HG03066 (cell line): ENCODE measurements around the gene FSIP1.

Experiments used
- ATAC-seq: cut with Tn5 transposase; IDR thresholded peaks from one replicate; pipeline ENCODE4 v1.9.1; 2021; ENCODE audit warnings: low read depth; ENCODE audit not compliant: unreplicated experiment

FSIP1 gene

DNA sequence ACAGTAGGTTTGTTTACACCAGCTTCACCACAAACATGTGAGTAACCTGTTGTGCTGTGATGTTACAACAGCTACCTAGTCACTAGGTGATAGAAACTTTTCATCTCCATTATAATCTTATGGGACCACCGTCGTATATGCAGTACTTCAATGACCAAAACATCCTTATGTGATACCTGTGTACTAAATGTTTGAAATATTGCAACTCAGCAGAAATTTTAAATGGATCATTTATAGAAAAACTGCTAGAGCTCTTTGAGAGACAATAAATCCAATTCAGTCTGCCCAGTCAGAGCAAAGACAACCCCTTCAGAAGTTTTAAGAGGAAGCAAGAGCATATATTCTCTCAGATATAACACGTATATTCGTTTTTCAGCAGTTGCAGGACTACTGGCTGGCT, 128.3 kb downstream of the FSIP1 start:
- no peak for ATAC-seq

DNA sequence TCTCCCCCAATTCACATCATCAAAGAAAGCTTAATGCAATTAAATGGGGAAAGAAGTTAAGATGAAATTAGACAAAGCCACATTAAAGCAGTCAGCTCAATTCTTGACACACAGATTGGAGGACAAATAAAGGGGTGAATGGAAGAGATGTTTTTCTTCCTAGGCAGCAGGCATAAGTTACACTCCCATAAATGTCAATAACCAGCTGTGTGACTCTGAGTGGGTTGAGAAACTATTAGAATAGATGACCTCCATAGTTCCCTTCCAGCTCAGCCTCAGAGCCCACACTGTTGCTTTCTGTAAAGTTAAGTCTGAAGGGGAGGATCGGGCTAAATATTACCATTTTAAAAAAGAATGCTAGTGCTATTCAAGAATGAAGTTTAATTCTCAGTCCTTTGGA, 130.8 kb downstream of the FSIP1 start:
- no peak for ATAC-seq

DNA sequence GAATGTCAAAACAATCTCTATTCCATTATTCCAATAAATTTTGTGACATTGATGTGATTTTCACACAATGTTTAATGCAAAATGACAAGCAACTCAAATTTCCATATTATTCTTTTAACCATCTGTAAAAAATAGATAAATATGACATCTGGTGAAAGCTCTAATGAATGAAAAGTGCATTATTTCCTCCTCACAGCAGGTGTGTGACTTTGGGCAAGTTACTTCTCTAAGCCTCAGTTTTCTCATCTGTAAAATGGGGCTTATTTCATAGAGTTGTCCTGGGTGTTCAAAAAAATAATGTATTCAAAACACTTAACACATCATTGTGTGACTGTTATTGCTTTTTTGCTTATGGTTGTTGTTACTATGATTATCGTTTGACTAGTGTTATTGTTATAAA, 131.3 kb downstream of the FSIP1 start:
- no peak for ATAC-seq

DNA sequence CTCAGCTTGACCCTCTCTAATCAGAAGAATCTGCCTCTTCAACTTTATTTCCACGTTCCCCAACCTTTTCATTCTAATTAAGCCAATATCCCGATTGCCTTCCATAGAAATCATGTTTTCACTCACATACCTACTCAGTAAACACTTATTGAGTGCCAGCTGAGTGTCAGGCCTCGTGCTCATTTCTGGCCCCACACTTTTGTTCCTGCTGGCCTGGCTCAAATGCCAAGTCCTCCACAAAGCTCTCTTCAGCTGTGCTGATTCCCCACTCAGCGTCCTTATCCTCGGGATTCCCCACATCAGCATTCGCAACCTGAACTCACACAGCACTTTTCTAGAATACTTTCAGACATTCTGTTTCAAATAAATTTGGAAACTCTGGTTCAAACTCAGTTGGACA, 132.9 kb downstream of the FSIP1 start:
- ATAC-seq: no peak

DNA sequence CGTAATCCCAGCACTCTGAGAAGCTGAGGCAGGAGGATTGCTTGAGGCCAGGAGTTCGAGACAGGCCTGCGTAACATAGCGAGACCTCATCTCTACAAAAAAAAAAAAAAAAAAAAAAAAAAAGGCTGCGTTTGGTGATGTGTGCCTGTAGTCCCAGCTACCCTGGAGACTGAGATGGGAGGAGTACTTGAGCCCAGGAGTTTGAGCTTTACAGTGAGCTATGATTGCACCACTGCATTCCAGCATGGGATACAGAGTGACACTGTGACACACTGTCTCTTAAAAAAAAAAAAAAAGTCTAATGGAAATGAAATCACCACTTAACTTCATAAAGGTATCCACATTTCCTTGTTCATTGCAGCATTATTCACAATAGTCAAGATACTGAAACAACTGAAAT, 136.2 kb downstream of the FSIP1 start:
- no peak for ATAC-seq

DNA sequence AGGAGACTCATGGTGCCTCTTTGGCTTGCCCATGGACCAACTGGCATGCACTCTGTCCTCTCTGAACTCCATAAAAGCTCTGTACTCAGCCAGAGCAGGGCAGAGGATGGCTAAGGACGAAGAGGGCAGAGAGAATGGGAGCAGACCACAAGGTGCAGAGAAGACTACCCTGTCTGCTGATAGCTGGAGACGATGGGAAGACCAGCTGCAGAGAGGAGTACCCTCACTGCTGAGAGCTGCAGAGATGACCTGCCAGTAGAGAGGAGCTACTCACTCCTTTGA, 136.7 kb downstream of the FSIP1 start:
- no peak for ATAC-seq

DNA sequence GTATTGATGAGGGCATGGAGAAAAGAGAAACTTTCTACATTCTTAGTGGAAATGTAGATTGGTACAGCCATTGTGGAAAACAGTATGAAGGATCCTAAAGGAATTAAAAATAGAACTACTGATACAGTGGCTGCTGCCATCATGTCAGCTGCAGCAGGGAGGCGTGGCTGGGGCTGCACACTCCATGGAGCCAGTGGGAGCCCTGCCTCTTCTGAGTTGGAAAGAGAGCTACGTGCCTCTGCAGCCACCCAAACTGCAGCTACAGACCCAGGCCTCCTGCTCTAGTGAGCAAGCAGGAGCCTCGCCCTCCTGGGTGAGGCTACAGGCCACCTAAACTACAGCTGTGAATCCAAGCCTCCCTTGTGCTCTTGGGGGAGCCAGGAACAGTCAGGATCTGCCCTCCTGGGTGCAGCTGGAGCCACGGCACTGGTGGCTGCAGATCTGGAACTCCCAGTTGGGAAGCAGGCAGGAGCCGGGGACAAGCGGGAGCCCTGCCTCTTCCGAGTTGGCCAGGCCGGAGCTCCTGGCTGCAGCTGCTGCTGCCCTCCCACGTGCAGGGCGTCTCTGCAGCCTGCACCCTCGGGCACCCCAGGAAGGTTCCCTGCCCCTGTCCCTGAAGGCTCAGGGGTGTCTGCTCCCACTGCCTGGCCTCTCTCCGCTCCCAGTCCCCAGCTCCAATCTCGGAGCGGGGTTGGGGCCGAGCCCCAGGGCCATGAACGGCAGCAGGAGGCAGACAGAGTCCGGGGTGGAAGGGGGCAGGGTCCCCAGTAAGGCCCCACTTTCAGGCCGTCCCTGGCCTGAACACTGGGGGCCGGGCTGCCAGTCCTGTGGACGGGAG, 137.3 kb downstream of the FSIP1 start:
- ATAC-seq: no peak

DNA sequence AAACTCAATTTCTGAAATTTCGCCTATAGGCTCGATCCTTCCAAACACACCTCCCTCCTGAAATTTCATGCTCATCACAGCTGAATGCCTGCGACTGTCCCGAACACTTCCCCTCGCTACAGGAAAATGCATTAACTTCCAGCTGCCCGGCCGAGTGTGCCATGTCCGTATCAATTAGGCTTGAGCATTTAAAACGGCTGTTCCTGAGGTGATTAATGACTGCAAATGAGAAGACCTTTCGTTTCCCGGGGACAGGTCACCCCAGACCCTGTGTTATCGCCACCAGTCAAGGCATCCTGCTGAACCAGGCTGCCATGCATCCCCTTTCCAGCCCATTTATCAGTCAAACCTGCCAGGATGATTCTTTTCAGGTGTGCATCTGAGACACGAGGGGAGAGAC, 138.5 kb downstream of the FSIP1 start:
- ATAC-seq: no peak

DNA sequence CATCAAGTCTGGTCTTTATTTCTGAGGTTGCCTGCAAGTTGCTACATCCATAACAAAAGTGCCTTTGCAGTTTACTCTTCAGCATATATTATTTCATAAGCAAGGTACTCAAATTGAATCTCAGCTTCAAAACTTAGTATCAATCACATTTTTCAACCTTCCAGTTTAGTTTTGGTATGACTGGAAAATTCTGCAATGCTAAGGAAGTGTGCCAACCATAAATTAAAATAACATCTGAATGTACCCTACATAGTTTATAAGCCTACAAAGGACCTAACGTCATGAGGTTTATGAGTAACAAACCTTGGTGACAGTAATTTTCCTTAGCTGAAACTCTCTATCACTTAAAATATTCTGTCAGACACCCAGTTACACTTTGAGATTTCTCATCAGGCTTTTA, 138.9 kb downstream of the FSIP1 start:
- no peak for ATAC-seq

DNA sequence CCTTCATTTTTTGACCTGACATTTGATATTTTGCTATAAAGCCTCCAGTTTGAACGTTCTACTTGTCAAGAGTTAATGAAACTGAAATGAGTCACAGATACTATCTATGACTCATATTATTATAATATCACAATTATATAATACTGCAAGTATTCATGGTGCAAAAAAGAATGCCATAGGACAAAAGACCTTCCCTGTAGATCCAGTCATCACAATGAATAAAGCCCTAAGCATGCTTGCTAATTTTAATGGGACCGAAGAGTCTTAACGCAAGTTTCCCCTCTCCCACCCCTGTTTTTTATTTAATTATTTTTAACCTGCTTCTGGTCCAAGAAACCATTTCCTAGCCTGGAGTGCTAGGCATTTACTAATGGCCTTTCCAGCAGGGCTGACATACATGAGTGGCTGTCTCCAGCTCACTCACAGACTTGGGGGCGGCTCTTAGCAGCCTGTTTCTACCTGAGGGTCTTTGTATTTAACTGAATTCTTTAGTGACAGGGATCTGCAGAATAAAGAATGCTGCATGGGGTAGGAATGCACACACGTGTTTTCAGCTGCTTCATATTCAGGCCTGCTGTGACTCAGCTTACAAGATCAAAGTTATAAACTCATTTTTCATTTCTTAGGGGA, 140.5 kb downstream of the FSIP1 start:
- no peak for ATAC-seq

DNA sequence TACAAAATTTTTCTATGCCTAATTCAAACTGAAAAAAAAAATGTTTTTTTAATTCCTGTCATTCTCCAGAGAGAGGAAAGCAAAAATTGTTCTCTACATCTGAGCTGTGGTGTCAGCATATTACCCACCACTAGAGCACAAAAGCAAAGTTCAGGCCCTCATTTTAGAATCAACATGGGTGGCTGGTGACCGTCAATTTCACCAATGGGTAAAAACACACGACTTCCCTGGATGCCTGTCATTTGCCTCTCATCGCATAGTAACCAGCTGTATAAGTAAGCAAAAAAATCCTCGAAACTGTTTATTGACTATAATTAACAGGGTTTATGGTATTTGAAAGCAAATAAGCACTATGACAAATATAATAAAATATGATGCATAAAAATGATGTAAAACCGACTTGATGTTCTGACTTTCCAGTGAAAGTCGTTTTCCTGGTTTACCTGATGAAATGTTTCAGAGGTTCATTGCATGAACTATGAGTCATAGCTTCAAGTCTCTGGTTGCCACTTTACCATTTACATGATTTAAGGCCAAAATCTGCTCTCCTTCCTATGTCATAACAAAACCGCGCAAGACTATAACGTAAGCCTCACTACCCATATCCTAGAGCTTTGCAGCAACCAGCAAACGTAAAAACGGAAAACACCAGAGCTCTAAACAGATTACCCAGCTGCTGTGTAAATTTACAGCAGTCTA, 141.3 kb downstream of the FSIP1 start:
- no peak for ATAC-seq

DNA sequence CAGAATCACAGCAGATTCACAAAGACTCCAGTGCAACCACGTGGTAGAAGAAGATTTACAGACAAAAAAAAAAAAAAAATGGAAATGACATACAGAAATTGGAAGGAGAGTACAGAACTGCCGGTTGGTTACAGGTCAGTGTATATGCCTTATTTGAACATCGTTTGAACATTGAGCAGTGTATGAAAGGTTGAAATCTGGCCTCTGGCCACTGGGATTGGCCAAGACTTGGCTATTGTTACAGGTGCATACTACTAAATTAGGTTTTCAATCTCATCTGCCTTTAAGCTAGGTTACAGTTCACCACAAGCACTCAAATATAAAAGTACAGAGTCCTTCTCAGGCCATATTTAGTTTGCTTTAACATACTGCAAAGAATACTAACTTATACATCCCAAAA, 142.0 kb downstream of the FSIP1 start:
- ATAC-seq: no peak

DNA sequence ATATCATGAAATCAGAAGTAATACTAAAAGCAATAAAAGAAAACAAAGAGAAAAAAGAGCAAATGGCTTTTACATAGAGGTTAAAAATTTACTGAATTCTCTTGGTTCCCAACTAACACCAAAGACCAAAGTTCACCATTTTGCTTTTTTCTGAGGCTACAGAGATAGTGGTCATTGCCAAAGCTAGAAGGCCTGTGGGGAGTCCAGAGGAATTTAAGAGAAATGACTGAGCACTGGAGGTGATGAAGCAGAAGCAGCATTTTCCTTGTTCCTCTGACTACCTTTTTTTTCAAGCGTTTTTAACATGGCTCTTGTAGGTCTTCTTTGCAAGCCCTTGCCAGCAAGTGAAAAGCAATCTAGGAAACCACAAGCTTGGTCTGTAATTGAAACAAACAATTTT, 143.6 kb downstream of the FSIP1 start:
- no peak for ATAC-seq

DNA sequence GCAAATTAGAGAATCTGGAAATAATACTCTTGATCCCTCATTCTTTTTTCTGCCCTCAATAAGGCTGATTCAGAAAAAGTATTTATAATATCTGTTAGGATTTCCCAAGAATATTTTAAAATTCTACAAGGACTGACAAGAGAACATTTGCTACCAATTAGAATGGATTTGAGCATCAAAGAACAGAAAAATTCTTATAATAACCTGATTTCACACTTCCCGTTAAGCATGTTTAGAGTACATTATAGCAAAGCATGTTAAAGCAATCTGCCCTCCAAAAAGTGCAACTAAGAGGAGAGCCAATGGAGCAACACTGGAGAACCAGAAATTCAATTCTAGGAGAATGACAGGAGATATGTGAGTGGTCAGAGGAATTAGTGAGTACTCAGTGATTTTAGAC, 144.6 kb downstream of the FSIP1 start:
- no peak for ATAC-seq

DNA sequence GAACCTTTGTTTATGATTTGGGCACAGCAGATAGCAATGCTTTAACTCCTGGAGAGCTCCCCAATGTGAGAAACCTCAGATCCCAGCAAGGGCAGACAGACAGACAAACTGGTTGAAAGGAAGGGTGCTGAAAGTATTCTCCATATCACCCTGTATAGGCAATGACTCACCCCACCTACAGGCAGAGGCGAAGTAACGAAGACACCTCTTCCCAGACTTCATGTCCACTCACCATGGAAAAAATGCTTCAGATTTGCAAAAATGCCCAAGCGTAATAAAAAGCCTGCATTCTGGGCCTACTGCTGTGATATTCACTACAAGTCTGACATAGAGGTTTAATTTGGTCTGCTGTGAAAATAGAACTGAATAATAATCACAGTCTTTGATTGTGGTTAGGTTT, 151.3 kb downstream of the FSIP1 start:
- ATAC-seq: no peak

DNA sequence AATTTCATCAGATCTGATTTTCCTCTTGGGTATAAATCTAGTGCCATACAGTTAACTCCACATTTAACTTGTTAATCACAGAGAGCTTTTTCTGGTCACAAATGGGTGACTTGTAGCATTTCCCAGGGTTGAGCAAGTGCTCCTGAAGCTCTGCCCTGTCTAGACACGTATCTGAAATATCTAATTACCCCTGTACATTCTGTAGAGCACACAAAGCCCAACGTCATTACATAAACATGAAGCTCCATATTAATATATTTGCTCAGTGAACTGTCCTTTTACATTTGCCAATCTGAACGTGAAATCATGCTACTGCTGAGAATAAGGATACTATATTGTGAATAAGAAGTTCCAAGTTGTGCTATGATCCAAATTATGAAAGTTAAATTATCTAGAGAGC, 152.7 kb downstream of the FSIP1 start:
- no peak for ATAC-seq

DNA sequence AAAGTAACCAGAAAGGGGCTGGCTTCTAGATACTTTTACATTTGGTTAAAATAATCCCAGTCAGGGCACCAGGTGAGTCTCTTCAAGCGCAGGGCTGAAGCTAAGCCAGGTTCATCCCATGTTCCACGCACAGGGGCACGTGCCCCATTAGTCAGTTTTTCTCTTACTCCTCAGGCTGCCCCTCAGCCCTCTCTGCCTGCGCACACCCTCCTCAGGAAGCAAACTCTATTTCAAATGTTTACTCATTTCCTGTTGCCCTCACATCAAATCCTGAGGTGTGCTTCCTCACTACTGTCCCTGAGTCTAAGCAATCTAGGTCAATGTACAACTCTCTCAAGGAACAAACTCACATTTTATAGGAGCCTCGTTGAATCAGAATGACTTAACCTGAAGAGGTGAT, 153.3 kb downstream of the FSIP1 start:
- no peak for ATAC-seq

DNA sequence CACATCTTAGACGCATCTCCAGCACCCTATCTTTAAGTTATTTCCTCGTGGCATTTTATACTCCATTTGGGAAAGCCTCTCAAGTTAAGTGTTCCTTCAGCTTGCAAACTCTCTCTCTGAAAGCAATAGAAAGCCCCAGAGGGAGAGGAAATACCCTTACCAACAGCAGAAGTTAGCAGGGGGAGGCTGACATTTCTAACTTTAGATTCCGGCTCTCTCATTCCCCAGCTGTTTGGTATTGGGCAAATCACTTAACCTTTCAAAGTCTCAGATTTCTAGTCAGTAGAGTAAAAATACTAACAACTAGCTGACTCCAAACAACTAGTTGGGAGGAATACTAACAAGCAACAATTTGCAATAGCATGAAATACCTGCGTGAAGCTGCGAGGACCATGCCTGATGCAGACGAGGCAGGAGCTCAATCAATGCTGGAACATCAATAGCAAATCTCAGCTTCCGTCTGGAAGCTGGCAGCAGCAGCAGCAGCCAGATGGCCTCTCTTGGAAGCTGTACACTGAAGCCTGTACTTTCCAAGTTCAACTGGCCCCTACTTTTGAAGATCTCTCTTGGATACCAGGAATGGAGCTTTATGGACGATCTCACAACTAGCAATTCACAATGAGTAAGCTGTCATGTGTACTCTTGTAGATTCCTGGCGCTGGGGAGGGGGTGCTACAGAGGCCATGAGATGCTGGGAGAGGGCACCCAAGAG, 153.9 kb downstream of the FSIP1 start:
- ATAC-seq: no peak

DNA sequence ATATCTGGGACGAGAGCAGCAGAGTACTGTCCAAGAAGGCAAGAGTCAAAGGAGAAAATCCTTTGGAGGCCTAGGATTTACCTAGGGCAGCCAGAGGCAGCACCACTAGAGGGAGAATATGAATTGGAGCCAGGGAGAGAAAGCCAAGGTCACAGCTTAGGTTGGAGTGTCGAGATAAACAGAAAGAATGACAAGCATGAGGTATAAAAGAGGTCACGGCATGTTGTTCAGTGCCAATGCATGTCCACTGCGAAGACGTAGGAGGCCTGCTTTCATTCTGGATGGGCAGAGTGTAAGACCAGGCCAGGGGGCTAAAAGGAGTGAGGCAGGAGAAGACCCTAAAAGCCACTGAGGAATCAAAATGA, 154.5 kb downstream of the FSIP1 start:
- no peak for ATAC-seq

DNA sequence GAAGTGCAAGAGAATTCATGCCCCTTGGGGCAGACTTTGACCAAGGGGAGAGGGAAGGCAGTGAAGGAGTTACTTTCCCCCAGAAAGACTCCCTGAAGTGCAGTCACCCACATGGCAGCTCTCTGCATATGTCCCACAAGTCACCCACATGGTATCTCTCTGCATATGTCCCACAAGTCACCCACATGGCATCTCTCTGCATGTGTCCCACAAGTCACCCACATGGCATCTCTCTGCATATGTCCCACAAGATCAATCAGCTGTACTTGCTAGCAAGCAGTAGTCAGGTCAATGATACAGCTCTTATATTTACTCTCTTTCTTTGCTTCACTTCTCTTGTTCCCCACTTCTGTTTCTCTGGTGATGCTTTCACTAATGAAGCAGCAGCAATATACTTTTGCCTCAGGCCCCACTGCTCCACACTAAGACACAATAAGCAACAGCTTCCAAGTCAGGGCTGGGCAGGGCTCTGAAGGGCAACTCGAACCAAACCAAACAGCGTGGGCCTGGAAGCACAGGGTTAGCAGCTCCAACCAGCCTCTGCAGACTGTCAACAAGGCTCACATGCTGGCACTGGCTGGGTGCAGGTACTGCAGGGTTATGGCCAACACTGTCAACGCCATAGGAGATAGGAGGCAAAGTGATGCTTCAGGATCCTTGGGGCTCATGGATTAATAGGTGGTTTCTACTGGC, 155.0 kb downstream of the FSIP1 start:
- no peak for ATAC-seq

DNA sequence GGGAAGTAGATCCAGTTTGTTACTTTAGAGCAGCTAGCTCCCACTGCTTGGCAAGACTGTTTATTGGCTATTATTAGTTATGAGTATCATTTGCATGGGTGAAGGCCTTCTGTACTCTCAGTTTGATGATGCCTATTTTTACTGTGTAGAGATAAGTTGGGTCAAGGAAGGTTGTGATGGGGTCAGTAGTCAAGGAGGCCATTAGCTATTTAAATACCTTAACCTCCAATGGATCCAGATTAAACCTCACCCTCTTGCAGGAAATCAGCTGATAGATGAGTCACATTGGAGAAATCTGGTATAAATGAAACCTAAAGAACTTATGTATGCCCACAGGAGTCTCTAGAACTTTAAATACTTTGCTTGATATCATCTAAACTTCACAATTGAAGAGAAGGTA, 156.8 kb downstream of the FSIP1 start:
- no peak for ATAC-seq
